T-cell (primary cell): Measurements from ENCODE around the gene AP1M2. TPM values are rescaled to one million over a fixed set of nuclear protein-coding genes. Genes with fewer than 3 reads are reported as not detected.
"Not testable (repeated sequence)": the region's sequence is repeated elsewhere in the genome, so short reads cannot be mapped to it uniquely, and the experiment has no call there.

ENCODE experiments used
- ATAC-seq, 4 experiments: fragments of 200-7000 bp in 3 of 4; fragments of 150-1000 bp in 1 of 4; cut with Tn5 transposase; replicated peaks in 1 of 4; 1 replicate in 3 of 4; 2 replicates in 1 of 4; pipeline ENCODE4 v1.10.0; 2021; ENCODE audit warnings: moderate library complexity in 3 of 4, mild to moderate bottlenecking in 2 of 4, moderate number of reproducible peaks in 1 of 4
- CTCF ChIA-PET, 2 donors: fragments of 300-600 bp; sonication (Branson Sonifier 250); formaldehyde crosslinking; loops; one replicate each; lab custom pipeline; 2022; ENCODE audit warnings: antibody characterized with exemption in 2 of 2; lab: Charles Lee
- POLR2A ChIA-PET, 2 donors: fragments of 300-600 bp; sonication (Branson Sonifier 250); formaldehyde crosslinking; loops; one replicate each; lab custom pipeline; 2022; ENCODE audit warnings: antibody characterized with exemption in 2 of 2; lab: Charles Lee
- DNase-seq, 35 experiments: peaks; one replicate each; pipeline versions ENCODE4 v3.0.0 to v3.0.0-alpha.2; 2013 to 2023
- H3K27ac ChIP-seq: one replicate; pipeline ENCODE4 v1.5.1; 2013; ENCODE audit warnings: low read length
- H3K27me3 ChIP-seq, 2 experiments: replicated peaks in 1 of 2; 1 replicate in 1 of 2; 2 replicates in 1 of 2; pipeline versions ENCODE4 v1.6.1 to v1.7.0; 2013; ENCODE audit warnings: low read length in 1 of 2, mixed read lengths in 1 of 2; ENCODE audit not compliant: control insufficient read depth in 2 of 2, insufficient read depth in 2 of 2; ENCODE audit errors: extremely low read depth in 1 of 2
- H3K36me3 ChIP-seq, 2 donors: 1 replicate in 1 of 2; 2 replicates in 1 of 2; pipeline versions ENCODE4 v1.6.1 to v1.7.0; 2013; ENCODE audit warnings: low read length in 1 of 2; ENCODE audit not compliant: control insufficient read depth in 2 of 2, insufficient read depth in 1 of 2; ENCODE audit errors: extremely low read depth in 1 of 2
- H3K4me1 ChIP-seq, 2 experiments: 1 replicate in 1 of 2; 2 replicates in 1 of 2; pipeline versions ENCODE4 v1.6.1 to v1.7.0; 2013; ENCODE audit warnings: low read length in 2 of 2, mixed read lengths in 1 of 2; ENCODE audit not compliant: insufficient read depth in 2 of 2, control insufficient read depth in 1 of 2; ENCODE audit errors: extremely low read depth in 1 of 2
- H3K4me3 ChIP-seq, 2 donors: 1 replicate in 1 of 2; 2 replicates in 1 of 2; pipeline versions ENCODE4 v1.5.1 to v1.7.0; 2013; ENCODE audit warnings: mild to moderate bottlenecking in 2 of 2, low read length in 1 of 2, moderate library complexity in 1 of 2; ENCODE audit not compliant: control insufficient read depth in 1 of 2; ENCODE audit errors: extremely low read depth in 1 of 2
- H3K9me3 ChIP-seq: 2 replicates; pipeline ENCODE4 v1.7.0; 2013
- H3K27ac Mint-ChIP-seq, 2 donors: one replicate each; pipeline ENCODE4 v1.8.0; 2020 to 2021; ENCODE audit warnings: mild to moderate bottlenecking in 2 of 2, mixed read lengths in 2 of 2
- H3K27me3 Mint-ChIP-seq, 2 donors: one replicate each; pipeline ENCODE4 v1.8.0; 2021 to 2022; ENCODE audit warnings: mixed read lengths in 2 of 2
- H3K36me3 Mint-ChIP-seq: one replicate; pipeline ENCODE4 v1.8.0; 2021; ENCODE audit warnings: mixed read lengths
- H3K4me1 Mint-ChIP-seq, 3 donors: one replicate each; pipeline ENCODE4 v1.8.0; 2020 to 2022; ENCODE audit warnings: mixed read lengths in 3 of 3, mild to moderate bottlenecking in 1 of 3
- H3K4me3 Mint-ChIP-seq, 3 donors: one replicate each; pipeline ENCODE4 v1.8.0; 2020 to 2022; ENCODE audit warnings: mild to moderate bottlenecking in 3 of 3, mixed read lengths in 3 of 3, moderate library complexity in 3 of 3
- H3K9me3 Mint-ChIP-seq, 3 donors: one replicate each; pipeline ENCODE4 v1.8.0; 2020 to 2022; ENCODE audit warnings: mixed read lengths in 3 of 3
- WGBS: methylation state at CpG from one replicate; pipeline ENCODE4 v1.1.5; 2013; ENCODE audit warnings: missing lambda C conversion rate; ENCODE audit not compliant: insufficient coverage; 5-methylcytosine and 5-hydroxymethylcytosine counted together
- total RNA-seq, 35 experiments: library from RNA in 6 of 35; stranded (reverse) in 6 of 35; fragments of 120-200 nt in 1 of 35; gene quantifications; one replicate each; pipeline versions ENCODE4 v1.2.1 to v1.2.4 and lab custom pipeline; 2013 to 2026

AP1M2 gene
- total RNA-seq, 5 donors from 2014 or later (not counting 1 experiment from before 2014, with no cell fraction given): 0.30 to 1.6 (median 1.1) TPM; not detected in 2

GRCh38 chr19:10538204-10538983 is 48.7 kb downstream of the AP1M2 start:
- no peak for ATAC-seq
- no peak overlapping the region for H3K27ac Mint-ChIP-seq

GRCh38 chr19:10537668-10538067 is 49.4 kb downstream of the AP1M2 start:
- Histone ChIP-seq H3K36me3 (no peaks in the 10 kb centered on the region), H3K4me3 (no peak overlapping the region), H3K27me3 (peaks cover 0 to 39% of the 10 kb centered on the region in 2 experiments), H3K9me3 (no peaks in the 10 kb centered on the region), H3K4me1 (no peaks in the 10 kb centered on the region), H3K27ac (no peak overlapping the region)
- CTCF ChIA-PET: interaction anchor here (0.6 to 0.7 kb wide), 4 partner anchors 10 to 1131 kb away, joined by 3 to 4 read pairs (median 3); no protein-coding TSS in a partner anchor
- no peak overlapping the region for H3K27ac Mint-ChIP-seq
- H3K4me3 Mint-ChIP-seq: no peak overlapping the region
- no peaks in the 10 kb centered on the region for H3K9me3 Mint-ChIP-seq
- no peak for ATAC-seq
- 86% methylated on average over 5 of the region's 11 CpGs for WGBS
- POLR2A ChIA-PET: interaction anchor here (0.6 kb wide), 2 partner anchors 21 to 28 kb away, joined by 4 to 5 read pairs; partner anchors contain the start of gene KRI1 (in 1 of the 2)
- no peaks in the 10 kb centered on the region for H3K4me1 Mint-ChIP-seq
- no peak for DNase-seq
- no peaks in the 10 kb centered on the region for H3K36me3 Mint-ChIP-seq
- peaks cover 15 to 32% of the 10 kb centered on the region in 2 donors for H3K27me3 Mint-ChIP-seq

More at GRCh38 chr19:10538204-10538983, 48.7 kb downstream of the AP1M2 start:
- Histone ChIP-seq H3K4me3 (no peak overlapping the region), H3K9me3 (no peaks in the 10 kb centered on the region), H3K36me3 (no peaks in the 10 kb centered on the region), H3K4me1 (peaks cover 0 to 6% of the 10 kb centered on the region in 2 experiments), H3K27me3 (peaks cover 0 to 39% of the 10 kb centered on the region in 2 experiments), H3K27ac (no peak overlapping the region)
- H3K9me3 Mint-ChIP-seq: no peaks in the 10 kb centered on the region
- H3K27me3 Mint-ChIP-seq: peaks cover 15 to 32% of the 10 kb centered on the region in 2 donors
- H3K36me3 Mint-ChIP-seq: no peaks in the 10 kb centered on the region
- ChIA-PET POLR2A (interaction anchor here (0.6 kb wide), 2 partner anchors 22 to 27 kb away, joined by 4 to 5 read pairs; partner anchors contain the start of gene KRI1 (in 1 of the 2)), CTCF (interaction anchor here in 1 of 2 donors (0.6 to 0.7 kb wide), 2 partner anchors 15 to 41 kb away, joined by 3 to 4 read pairs; no protein-coding TSS in a partner anchor)
- no peak for DNase-seq
- peaks cover 0 to 3% (median 3%) of the 10 kb centered on the region in 3 donors for H3K4me1 Mint-ChIP-seq
- 62% methylated on average over 11 of the region's 20 CpGs for WGBS
- H3K4me3 Mint-ChIP-seq: no peak overlapping the region

- POLR2A ChIA-PET: interaction anchor here in 1 of 2 donors (0.6 kb wide), 1 partner anchor 25 kb away, joined by 3 read pairs; no protein-coding TSS in a partner anchor
- CTCF ChIA-PET: no interaction called here
- Mint-ChIP-seq H3K9me3 (no peaks in the 10 kb centered on the region), H3K36me3 (no peaks in the 10 kb centered on the region), H3K4me3 (no peak overlapping the region), H3K27ac (no peak overlapping the region), H3K4me1 (no peaks in the 10 kb centered on the region), H3K27me3 (peaks cover 15 to 32% of the 10 kb centered on the region in 2 donors)
- Histone ChIP-seq H3K9me3 (no peaks in the 10 kb centered on the region), H3K27ac (no peak overlapping the region), H3K4me3 (no peak overlapping the region), H3K27me3 (peaks cover 0 to 34% of the 10 kb centered on the region in 2 experiments), H3K4me1 (no peaks in the 10 kb centered on the region), H3K36me3 (no peaks in the 10 kb centered on the region)
- ATAC-seq (no peak), DNase-seq (no peak)
- WGBS: 80% methylated on average over 4 of the region's 6 CpGs
These were observed 51.5 kb downstream of the AP1M2 start for GRCh38 chr19:10535613-10536012.

DNA sequence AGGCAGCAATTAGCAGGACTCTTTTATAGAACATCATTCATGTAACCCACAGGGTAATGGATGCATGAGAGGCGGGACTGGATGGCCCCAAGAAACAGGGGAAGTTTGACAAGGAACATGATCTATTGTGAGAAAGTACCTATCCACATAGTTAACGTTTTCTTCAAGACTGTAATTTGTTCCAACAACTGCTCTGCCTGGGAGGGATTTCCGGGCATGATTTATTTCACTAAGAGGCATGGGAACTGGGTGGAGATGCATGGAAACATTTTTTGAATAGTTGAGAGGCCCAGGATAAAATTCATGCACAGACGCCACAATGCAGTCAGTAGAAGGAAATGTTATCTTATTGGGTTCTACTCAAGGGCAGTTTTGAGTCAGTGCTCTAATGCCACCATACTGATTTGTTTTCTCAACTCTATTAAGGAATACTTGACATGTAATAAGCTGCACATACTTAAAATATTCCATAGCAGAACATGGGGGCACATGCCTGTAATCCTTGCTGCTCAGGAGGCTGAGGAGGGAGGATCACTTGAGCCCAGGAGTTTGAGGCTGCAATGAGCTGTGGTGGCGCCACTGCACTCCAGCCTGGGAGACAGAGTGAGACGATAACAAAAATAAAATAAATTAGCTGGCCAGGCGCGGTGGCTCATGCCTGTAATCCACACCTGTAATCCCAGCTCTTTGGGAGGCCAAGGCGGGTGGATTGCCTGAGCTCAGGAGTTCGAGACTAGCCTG is 53.3 kb downstream of the AP1M2 start:
- ATAC-seq (no peak), DNase-seq (no peak)
- peaks cover 7 to 21% of the 10 kb centered on the region in 2 donors for H3K27me3 Mint-ChIP-seq
- no peaks in the 10 kb centered on the region for H3K4me1 Mint-ChIP-seq
- H3K9me3 Mint-ChIP-seq: no peaks in the 10 kb centered on the region
- H3K4me3 Mint-ChIP-seq: no peak overlapping the region
- no peaks in the 10 kb centered on the region for H3K9me3 ChIP-seq
- H3K4me3 ChIP-seq: no peak overlapping the region
- no peaks in the 10 kb centered on the region for H3K36me3 Mint-ChIP-seq
- POLR2A ChIA-PET: no interaction called here
- H3K27me3 ChIP-seq: peaks cover 0 to 24% of the 10 kb centered on the region in 2 experiments
- H3K27ac Mint-ChIP-seq: no peak overlapping the region
- no peaks in the 10 kb centered on the region for H3K4me1 ChIP-seq
- WGBS: 100% methylated on average over 5 of the region's 10 CpGs
- H3K36me3 ChIP-seq: no peaks in the 10 kb centered on the region
- CTCF ChIA-PET: interaction anchor here (0.6 kb wide), 3 partner anchors 41 to 752 kb away, joined by 3 to 7 read pairs (median 3); no protein-coding TSS in a partner anchor
- H3K27ac ChIP-seq: no peak overlapping the region

DNA sequence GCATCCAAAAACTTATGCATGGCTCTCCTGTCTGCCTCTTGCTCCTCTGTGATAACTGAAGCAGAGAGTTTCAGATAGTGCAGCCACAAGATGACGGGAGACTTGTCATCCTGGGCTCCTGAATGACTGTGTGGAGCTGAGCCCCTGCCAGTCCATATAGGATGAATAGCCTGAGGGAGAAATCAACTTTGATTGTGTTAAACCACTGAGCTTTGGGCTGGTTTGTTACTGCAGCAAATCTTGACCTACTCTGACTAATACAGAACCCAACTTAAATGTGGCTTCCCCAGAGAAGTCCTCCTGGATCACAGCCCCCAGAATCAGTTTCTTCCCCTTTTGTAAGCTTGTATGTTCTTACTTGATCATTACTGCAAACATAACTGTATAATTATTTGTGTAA is 54.7 kb downstream of the AP1M2 start:
- no peaks in the 10 kb centered on the region for H3K9me3 Mint-ChIP-seq
- POLR2A ChIA-PET: no interaction called here

GRCh38 chr19:10526887-10527286 is 60.2 kb downstream of the AP1M2 start:
- H3K4me3 Mint-ChIP-seq, H3K27ac Mint-ChIP-seq, POLR2A ChIA-PET, H3K36me3 ChIP-seq, H3K36me3 Mint-ChIP-seq, DNase-seq, H3K27ac ChIP-seq, H3K4me3 ChIP-seq, H3K27me3 Mint-ChIP-seq, H3K9me3 ChIP-seq, H3K27me3 ChIP-seq, H3K9me3 Mint-ChIP-seq, H3K4me1 Mint-ChIP-seq, CTCF ChIA-PET, ATAC-seq: not testable (repeated sequence)
- WGBS: no CpG with 5 or more reads among the region's 8 CpGs
- H3K4me1 ChIP-seq: peaks cover 0 to 27% of the 10 kb centered on the region in 2 experiments

More for the DNA sequence above, 54.7 kb downstream of the AP1M2 start:
- H3K4me3 ChIP-seq: no peak overlapping the region
- Mint-ChIP-seq H3K4me1 (no peaks in the 10 kb centered on the region), H3K27ac (no peak overlapping the region), H3K27me3 (peaks cover 4 to 12% of the 10 kb centered on the region in 2 donors), H3K4me3 (no peak overlapping the region), H3K36me3 (no peaks in the 10 kb centered on the region)
- CTCF ChIA-PET: interaction anchor here (0.6 to 0.9 kb wide), 4 partner anchors 17 to 156 kb away, joined by 3 to 11 read pairs (median 6); no protein-coding TSS in a partner anchor
- no CpG with 5 or more reads among the region's 1 CpG for WGBS
- H3K9me3 ChIP-seq: no peaks in the 10 kb centered on the region
- H3K4me1 ChIP-seq: no peaks in the 10 kb centered on the region
- H3K36me3 ChIP-seq: no peaks in the 10 kb centered on the region
- DNase-seq (no peak), ATAC-seq (no peak)
- H3K27me3 ChIP-seq: peaks cover 0 to 13% of the 10 kb centered on the region in 2 experiments
- H3K27ac ChIP-seq: no peak overlapping the region
